DMS 273 (cell line): ENCODE data around the gene ZSWIM6.
A peak's percentile ranks its signal among the peaks of the same experiment; 100 is the strongest.
"Not testable (repeated sequence)": the region's sequence is repeated elsewhere in the genome, so short reads cannot be mapped to it uniquely, and the experiment has no call there.

Experiments
- DNase-seq: peaks from one replicate; lab custom pipeline; 2025; ENCODE audit not compliant: unreplicated experiment; lab: John Stamatoyannopoulos, UW

ZSWIM6 gene

DNA sequence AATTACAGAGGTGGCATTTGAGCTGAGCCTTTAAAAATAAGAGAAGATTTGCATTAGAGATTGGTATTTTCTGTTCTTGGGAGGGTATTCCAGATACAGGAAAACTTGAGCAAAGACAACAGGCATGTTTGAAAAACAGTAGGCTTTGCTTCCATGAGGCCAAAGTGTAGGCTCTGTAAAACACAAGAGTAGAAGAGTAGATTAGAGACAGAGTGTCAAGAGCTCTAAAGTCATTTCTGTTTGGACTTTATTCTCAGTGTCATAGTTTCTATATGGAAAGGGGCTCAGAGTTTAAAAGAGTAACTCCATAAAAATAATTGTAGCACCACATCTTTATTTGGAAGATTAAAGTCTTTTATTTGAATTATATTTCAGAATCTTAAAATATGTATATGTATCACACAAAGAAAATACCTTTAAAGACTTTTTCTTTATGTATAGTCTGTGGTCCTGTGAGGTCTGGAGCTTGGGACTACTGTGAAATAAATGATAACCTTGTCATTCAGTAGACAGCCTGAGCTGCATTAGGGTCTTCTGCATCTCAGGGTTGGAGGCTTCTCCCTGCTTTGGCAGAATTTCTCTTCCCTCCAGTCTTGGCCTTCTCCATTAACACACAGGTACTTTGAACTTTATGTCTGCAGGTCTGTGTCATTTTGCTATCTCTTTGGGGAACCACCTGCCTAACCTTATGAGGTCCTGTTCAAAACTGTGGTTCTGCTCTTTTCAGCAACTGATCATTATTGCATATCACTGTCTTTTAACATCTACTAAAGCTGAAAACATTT is 73.6 kb downstream of the ZSWIM6 start:
- DNase-seq = no peak

DNA sequence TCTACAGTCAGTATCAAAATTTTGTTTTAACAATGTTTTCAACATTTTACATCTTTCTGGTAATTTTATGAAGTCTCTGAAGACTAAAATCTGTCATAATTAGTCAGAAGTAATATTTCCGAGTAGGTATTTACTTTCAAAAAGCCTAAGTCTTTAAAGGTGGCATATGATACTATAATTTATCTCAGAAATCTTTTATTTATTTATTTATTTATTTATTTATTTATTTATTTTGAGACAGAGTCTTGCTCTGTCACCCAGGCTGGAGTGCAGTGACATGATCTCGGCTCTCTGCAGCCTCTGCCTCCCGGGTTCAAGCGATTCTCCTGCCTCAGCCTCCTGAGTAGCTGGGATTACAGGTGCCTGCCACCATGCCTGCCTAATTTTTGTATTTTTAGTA is 74.4 kb downstream of the ZSWIM6 start:
- not testable (repeated sequence) for DNase-seq

DNA sequence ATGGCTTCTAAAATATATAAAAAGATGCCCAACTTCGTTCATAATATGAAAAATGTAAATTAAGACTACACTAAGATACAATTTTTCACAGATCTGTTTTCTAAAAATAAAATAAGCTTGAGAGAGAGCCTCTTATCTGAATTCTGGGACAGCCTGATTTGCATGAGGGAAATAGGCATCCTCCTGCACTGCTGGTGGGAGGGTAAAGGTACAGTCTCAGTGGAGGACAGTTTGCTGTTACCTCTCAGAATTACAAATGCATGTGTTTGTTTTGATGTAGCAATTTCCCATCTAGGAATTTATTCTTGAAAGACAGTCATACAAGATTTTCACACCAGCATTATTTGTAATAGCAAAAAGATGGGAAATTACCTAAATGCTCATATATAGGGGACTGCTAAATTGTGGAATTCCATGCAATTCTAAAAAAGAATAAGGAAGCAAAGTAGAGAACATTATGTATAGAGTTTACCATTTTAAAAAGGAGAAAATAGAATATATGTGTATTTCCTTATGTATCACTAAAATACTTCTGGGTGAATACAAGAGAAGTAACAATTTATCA is 75.7 kb downstream of the ZSWIM6 start:
- DNase-seq = no peak

DNA sequence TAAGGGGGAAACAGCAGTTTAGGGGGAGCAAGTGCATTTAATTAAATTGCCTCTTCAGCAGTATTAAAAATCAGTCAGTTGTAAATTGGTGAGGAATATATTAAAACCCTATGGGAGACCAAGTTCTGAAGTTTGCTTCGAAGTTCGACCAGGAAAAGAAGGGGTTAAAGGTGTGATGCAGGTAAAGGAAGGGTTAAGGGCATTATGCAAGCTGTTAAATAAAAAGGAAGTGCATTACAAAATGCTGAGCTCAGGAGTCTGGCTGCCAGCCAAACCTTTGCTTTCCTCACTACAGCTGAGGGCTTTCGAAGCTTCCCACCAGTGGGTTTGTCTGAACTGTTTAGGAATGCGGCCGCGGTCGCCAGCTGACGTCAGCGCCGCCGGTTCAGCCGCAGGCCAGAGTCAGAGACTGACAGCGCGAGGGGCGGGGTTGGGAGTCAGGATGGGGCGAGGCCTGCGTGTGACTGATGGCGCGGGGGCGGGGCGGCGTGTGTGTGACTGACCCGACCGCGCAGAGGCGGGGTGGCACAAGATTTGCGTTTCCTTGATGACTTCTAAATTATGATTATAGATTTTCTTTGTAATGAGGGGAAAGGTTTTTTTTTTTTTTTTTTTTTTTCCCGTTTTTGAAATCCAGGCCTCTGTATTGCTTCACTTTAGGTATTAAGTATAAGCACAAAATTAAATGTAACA is 76.6 kb downstream of the ZSWIM6 start:
- DNase-seq = peak; percentile 99

DNA sequence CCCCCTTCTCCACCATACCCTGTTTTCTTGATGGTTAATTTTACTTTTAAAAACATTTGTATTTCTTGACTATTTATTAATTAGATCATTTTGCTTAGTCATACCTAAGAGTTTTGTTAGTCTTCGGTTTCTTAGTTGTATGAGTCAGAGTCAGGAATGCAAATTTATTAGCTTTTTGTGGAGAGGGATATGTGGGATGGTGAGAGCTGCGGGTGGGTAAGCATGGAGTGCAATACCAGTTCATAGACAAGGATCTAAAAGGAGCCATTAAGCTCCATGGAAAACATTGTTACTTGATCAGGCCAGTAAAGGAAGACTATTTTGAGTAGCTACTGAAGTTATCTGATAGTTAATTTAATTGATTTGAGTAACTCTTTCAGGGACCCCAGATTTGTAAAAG is 77.5 kb downstream of the ZSWIM6 start:
- peak; percentile 23 for DNase-seq

DNA sequence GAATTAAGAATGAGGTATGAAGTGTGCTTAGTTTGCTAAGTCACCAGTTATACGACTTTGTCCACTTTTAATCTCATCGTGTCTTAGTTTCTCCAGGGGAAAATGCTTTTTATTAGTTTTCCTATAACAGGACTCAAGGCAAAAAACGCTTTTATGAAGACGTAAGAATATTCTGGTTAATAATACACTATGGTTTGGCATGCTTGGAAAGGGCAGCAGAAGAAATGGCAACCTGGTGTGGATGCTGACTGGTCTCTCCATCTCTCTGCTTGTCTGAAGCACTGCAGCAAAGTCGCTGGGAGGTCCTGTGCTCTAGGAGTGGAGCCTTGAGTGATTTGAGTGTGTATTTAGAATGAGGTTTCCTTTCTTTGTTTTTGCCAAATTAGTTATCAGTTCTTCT is 78.8 kb downstream of the ZSWIM6 start:
- no peak for DNase-seq

GRCh38 chr5:61412361-61412760 is 80.3 kb downstream of the ZSWIM6 start:
- no peak for DNase-seq

- DNase-seq = not testable (repeated sequence)
Observed at GRCh38 chr5:61413205-61413604, 81.1 kb downstream of the ZSWIM6 start.

- no peak for DNase-seq
Observed at GRCh38 chr5:61414806-61415205, 82.7 kb downstream of the ZSWIM6 start.

- no peak for DNase-seq
Observed at GRCh38 chr5:61416010-61416409, 84.0 kb downstream of the ZSWIM6 start.

DNA sequence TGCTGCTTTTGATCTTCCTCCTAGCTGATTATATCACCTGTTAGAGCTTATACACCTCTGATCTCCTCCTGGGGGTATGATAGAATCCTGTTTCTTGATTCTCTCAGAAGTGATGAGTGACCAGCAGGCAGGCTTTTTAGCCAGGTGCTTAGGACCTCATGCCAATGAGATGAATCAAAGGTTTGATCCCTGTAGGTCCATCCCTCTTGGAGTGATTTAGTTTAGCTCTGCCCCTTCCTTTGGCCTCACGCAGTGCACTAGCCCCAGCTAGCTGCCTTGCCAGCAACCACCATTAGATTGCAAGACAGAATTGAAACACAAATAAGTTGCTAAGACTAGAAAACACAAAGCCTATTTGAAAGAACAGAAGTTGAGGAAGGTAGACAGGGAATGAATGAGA is 84.4 kb downstream of the ZSWIM6 start:
- no peak for DNase-seq

DNA sequence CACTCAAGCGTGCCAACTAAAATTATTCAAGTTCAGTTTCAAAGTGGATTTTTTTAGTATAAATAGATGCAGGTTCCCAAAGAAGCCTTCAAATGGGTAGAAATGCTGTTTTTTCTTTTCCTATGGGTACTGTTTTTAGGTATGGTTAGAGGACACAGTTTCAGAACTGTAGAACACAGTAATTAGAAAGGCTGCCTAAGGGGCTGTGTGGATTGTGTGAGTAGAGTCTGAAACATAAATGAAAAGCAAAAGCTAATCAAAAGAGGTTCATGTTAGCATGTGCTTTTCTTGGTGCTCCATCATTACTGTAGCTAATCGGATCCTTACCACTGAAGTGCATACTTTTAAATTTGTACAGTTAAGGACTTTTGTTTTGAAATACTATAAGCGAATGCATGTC is 85.3 kb downstream of the ZSWIM6 start:
- no peak for DNase-seq

- no peak for DNase-seq
Observed at GRCh38 chr5:61417851-61418250, 85.8 kb downstream of the ZSWIM6 start.

- no peak for DNase-seq
Observed at GRCh38 chr5:61419106-61419505, 87.0 kb downstream of the ZSWIM6 start.

GRCh38 chr5:61420016-61420415 is 88.0 kb downstream of the ZSWIM6 start:
- DNase-seq = no peak

DNA sequence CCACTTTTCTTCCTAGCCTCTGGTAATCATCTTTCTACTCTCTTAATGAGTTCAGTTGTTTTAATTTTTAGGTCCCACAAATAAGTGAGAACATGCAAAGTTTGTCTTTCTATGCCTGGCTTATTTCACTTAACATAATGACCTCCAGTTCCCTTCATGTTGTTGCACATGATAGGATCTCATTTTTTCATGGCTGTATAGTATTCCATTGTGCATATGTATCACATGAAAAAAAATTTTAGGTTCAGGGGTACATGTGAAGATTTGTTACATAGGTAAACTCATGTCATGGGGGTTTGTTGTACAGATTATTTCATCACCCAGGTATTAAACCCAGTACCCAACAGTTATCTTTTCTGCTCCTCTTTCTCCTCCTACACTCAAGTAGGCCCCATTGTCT is 89.2 kb downstream of the ZSWIM6 start:
- not testable (repeated sequence) for DNase-seq

DNA sequence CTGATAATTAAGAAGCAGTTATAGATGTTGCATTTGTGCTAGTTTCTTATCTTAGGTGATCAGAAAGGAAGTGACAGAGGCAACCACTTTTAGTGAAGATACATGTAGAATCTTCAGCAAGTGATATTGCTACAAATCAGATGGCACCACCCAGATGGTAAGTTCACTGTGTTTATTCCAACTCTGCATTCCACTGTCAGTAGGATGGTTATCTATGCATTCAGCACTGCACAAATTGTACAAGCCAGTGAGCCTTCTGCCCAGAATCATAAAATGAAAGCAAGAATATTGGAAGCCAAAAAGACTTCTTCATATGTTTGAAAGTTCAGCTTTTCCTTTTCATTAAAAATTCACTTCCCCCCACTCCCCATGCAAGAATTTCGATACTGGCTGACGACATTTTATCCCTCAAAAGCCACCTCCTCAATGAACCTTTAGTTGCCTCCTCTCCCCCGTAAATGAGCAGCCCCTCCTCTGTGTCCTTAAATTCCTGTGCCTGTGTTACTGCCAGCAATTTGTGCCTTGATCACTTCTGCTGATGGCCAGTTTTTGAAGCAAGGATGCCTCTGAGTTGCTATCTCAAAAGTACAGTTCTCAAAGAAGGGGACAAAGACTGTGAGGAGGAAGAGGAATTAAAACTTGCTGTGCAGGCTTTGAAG is 91.6 kb downstream of the ZSWIM6 start:
- peak; percentile 23 for DNase-seq

GRCh38 chr5:61425918-61426317 is 93.9 kb downstream of the ZSWIM6 start:
- DNase-seq = no peak

DNA sequence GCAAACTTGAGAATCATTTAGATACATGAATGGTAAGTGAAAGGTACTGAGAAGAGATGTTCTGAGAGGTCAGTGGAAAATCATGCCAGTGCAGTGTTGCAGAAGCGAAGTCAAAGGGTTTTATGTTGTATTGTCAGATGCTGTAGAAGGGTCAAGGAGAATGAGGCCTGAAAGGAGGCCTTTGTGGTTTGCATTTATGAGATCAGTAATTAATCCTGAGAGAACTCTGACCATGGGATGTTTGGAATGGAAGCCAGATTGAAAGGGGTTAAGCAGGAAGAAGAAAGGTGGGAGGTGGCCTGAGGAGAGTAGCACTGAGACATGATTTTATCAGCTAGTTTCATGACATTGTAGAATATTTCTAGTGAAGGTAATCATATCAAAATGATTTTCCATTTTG is 97.8 kb downstream of the ZSWIM6 start:
- no peak for DNase-seq

GRCh38 chr5:61431923-61432620 is 100.0 kb downstream of the ZSWIM6 start:
- peak; percentile 73 for DNase-seq

DNA sequence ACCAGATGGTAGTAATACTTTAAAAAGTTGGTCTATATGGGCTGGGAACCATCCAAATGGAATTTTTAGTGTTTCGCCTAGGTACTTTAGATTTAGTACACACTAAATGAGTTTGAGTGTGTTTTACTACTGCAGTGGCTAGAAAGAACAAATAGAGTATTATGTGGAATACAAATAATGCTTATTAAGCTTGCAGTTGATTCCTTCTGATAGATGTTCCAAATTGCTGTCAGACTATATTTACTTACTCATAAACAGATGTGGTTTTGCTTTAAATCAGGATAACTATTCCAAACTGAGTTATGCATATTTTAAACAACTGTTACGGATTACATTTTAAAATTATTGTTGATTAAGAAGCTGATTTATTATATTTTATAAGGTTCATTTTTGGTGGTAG is 103.3 kb downstream of the ZSWIM6 start:
- peak; percentile 55 for DNase-seq
